Kidney (tissue), 14 donors: ENCODE results near the gene WASF2. TPM values are rescaled to one million over a fixed set of nuclear protein-coding genes. Genes with fewer than 3 reads are reported as not detected.
A peak's percentile ranks its signal among the peaks of the same experiment; 100 is the strongest.

Experiments
- DNase-seq, 5 donors: peaks; one replicate each; pipeline ENCODE4 v3.0.0-alpha.2; 2013 to 2020
- FAIRE-seq: peaks from 2 replicates; lab custom pipeline; 2012; peaks lifted over from hg19 to GRCh38; lab: Jason Lieb, UNC
- H3K27ac ChIP-seq, 2 donors: one replicate each; pipeline ENCODE4 v1.7.0; 2013; ENCODE audit warnings: low read depth in 2 of 2, low read length in 2 of 2, inconsistent platforms in 1 of 2
- H3K27me3 ChIP-seq: one replicate; pipeline ENCODE4 v1.7.1; 2013; ENCODE audit warnings: low read length, inconsistent platforms; ENCODE audit not compliant: control insufficient read depth, insufficient read depth
- H3K36me3 ChIP-seq, 3 donors: one replicate each; pipeline versions ENCODE4 v1.7.0 to v1.7.1; 2013; ENCODE audit warnings: low read length in 3 of 3, control low read depth in 1 of 3, inconsistent platforms in 1 of 3; ENCODE audit not compliant: insufficient read depth in 3 of 3, control insufficient read depth in 2 of 3
- H3K4me1 ChIP-seq, 3 donors: one replicate each; pipeline versions ENCODE4 v1.7.0 to v1.7.1; 2013; ENCODE audit warnings: low read length in 3 of 3, inconsistent platforms in 1 of 3, low read depth in 1 of 3; ENCODE audit not compliant: control insufficient read depth in 2 of 3, insufficient read depth in 2 of 3
- H3K4me3 ChIP-seq, 3 donors: one replicate each; pipeline versions ENCODE4 v1.7.0 to v1.8.1; 2013; ENCODE audit warnings: low read length in 3 of 3, control low read depth in 1 of 3, inconsistent platforms in 1 of 3
- H3K9ac ChIP-seq, 3 donors: one replicate each; pipeline versions ENCODE4 v1.7.0 to v1.7.1; 2013; ENCODE audit warnings: low read length in 3 of 3, control low read depth in 1 of 3, inconsistent platforms in 1 of 3
- H3K9me3 ChIP-seq, 3 donors: one replicate each; pipeline versions ENCODE4 v1.7.0 to v1.7.1; 2013; ENCODE audit warnings: low read length in 3 of 3, control low read depth in 1 of 3, inconsistent platforms in 1 of 3; ENCODE audit not compliant: control insufficient read depth in 2 of 3, insufficient read depth in 1 of 3
- CTCF ChIP-seq: IDR thresholded peaks from 3 replicates; pipeline ENCODE4 v1.5.1; 2012; ENCODE audit warnings: mild to moderate bottlenecking, moderate library complexity, borderline replicate concordance; ENCODE audit not compliant: insufficient read depth; ENCODE audit errors: extremely low read depth
- intact Hi-C: fragments of 100-400 bp; cut with DNase I; formaldehyde crosslinking; loops from one replicate; pipeline ENCODE4 v1.11.1; 2022
- polyA plus RNA-seq: library from polyadenylated mRNA; stranded (reverse); fragments of 350-450 nt; fragmentation: Illumina TruSeq; extraction: RNeasy Lipid Tissue Mini Kit (QIAGEN cat#74804); gene quantifications from one replicate; pipeline ENCODE4 v1.2.3, GENCODE V29; 2014; ENCODE audit warnings: low read depth, low replicate concordance; ENCODE audit not compliant: insufficient read depth
- total RNA-seq: library from RNA; stranded (reverse); fragmentation: NEBNext Ultra II Directional; extraction: Animal tissue kit (Norgen Biotek cat#: 25700); gene quantifications from one replicate; pipeline ENCODE4 v1.2.1, GENCODE V29; 2021
- donor health status: control.
- donor health status: control.
- donor health status: control.
- donor health status: control.
- donor health status: control.
- donor health status: DM: yes; HTN: yes; CAD: no.
- donor health status: Normal renal cell carcinoma (clear cell type).

Gene WASF2
- total and polyA plus RNA-seq, 2 donors from 2014 or later: 23.9 to 159 TPM

DNA sequence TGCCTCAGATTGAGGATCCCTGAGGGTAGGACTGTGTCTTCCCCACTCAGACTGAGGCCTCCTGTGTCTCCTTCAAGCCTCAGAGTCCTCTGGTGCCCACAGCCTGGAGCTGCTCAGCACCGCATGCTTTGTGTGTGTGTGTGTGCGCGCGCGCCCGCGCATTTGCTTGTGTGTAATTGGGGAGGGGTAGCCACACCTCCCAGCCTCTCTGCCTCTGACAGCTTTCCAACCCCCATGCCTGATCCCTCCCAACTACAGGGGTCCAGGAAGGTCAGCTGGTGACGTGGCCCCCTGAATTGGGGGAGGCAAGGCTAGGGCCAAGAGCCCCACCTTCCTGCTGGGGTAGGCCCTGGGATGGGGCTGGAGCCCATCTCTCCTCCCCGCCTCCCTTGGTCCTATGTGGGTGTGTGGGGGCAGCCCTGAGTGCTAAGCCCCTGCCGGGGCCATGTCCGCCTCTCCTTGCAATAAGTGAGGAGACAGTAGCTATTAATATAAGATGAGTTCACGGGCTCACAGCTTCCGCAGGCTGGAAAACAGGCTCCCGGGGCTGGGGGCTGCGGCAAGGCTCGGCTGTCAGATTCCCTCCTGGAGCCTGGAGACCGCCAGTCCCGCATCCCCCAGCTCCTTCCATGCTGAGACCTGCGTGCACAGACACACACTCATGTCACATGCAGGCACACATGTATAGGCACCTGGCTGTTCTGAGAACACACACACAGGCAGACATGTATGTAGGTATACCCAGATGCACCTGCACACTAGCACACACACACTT lies 90.5 kb downstream of the WASF2 start:
- intact Hi-C loops: no loop called here
- peaks cover 6 to 18% (median 12%) of the 10 kb centered on the region in 3 donors for H3K4me1 ChIP-seq
- no peak overlapping the region for H3K27ac ChIP-seq
- peak overlapping the region in 1 of 3 donors; percentile 11 for H3K4me3 ChIP-seq
- no peaks in the 10 kb centered on the region for H3K36me3 ChIP-seq
- no peaks in the 10 kb centered on the region for H3K9me3 ChIP-seq
- no peaks in the 10 kb centered on the region for H3K27me3 ChIP-seq
- TF ChIP-seq CTCF: no peak
- FAIRE-seq (no peak), DNase-seq (peak; percentile 54 to 84 (median 69))
- H3K9ac ChIP-seq: no peak overlapping the region

GRCh38 chr1:27398405-27399149 lies 91.4 kb downstream of the WASF2 start:
- intact Hi-C loops: no loop called here
- Histone ChIP-seq H3K9me3 (no peaks in the 10 kb centered on the region), H3K27ac (no peak overlapping the region), H3K4me3 (no peak overlapping the region), H3K27me3 (no peaks in the 10 kb centered on the region), H3K9ac (no peak overlapping the region), H3K4me1 (peaks cover 6 to 14% (median 9%) of the 10 kb centered on the region in 3 donors), H3K36me3 (no peaks in the 10 kb centered on the region)
- no peak for TF ChIP-seq CTCF
- FAIRE-seq: no peak
- DNase-seq: no peak

DNA sequence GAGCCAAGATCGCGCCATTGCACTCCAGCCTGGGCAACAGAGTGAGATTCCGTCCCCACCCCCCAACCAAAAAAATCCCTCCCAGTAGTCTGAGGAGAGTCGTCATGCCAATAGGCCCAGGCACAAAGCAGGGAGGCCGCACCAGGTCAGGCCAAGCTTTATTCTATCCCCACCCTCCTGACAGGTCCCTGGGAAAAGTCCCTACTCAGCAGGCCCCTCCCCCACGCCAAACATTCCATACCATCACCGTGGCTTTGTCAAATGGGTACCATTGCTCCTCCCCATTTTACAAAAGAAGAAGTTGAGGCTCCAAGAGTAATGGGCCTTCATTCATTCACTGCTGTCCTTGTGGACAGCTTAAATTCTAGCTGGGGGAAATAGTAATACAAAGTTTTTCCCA lies 92.2 kb downstream of the WASF2 start:
- intact Hi-C loops: no loop called here
- H3K9ac ChIP-seq: no peak overlapping the region
- H3K27ac ChIP-seq: no peak overlapping the region
- FAIRE-seq (no peak), DNase-seq (no peak)
- H3K36me3 ChIP-seq: no peaks in the 10 kb centered on the region
- H3K4me3 ChIP-seq: no peak overlapping the region
- H3K4me1 ChIP-seq: peaks cover 4 to 14% (median 6%) of the 10 kb centered on the region in 3 donors
- no peaks in the 10 kb centered on the region for H3K27me3 ChIP-seq
- TF ChIP-seq CTCF: no peak
- H3K9me3 ChIP-seq: no peaks in the 10 kb centered on the region
